CD4-positive, alpha-beta T cell treated with Interleukin-4 for 1 hour (primary cell): ENCODE results near the gene NANOS2.
"Not testable (repeated sequence)": the region's sequence is repeated elsewhere in the genome, so short reads cannot be mapped to it uniquely, and the experiment has no call there.

Source experiments
- DNase-seq, 2 donors: peaks; one replicate each; pipeline ENCODE4 v3.0.0-alpha.2; 2020 to 2022

NANOS2 gene

DNA sequence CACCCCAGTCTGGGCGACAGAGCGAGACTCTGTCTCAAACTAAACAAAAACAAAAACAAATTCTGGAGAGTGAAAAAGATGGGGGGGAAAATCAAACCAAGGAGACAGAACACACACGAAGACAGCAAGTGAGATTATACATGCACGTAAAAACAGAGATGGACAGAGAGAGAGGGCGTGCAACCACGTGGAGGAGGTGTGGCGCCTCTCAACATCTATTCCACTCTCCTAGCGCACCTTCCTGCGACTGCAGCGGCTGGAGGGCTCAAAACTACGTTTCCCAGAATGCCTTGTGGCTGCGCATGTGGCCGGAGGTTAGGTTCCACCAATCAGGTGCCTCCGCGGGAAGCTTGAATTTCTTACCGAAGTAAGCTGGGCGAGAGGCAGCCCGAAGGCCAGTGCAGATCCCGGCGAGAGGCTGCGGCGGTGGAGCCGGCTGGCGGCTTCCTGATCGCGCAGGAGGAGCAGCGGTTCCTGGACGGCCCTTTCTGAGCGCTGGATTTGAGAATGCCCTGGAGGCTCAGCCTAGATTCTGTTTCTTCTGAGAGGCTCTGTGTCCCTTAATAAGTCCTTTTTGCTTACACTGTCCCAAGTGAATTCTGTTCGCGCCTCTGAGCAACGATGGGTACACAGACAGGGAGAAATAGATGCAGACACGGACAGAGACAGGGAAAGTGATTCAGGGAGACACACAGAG, 13.1 kb upstream of the NANOS2 start:
- DNase-seq: peak; percentile 93

DNA sequence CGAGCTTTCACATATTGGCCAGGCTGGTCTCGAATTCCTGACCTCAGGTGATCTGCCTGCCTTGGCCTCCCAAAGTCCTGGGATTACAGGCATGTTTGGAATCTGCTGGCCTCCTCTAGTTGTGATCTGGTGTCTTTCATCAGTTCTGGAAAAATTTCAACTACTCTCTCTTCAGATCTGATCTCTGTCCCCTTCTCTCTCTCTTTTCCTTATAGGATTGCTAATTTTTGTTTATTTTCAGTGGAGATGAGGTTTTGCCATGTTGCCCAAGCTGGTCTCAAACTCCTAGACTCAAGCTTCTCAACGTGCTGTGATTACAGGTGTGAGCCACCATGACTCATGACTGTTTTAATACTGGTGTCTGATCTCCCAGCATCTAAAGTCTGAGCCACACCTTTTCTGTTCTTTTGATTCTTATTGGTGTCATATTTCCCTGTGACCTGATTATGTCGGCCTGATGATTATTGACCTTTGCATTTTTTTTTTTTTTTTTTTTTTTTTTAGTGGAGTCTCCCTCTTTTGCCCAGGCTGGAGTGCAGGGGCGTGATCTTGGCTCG, 10.4 kb upstream of the NANOS2 start:
- no peak for DNase-seq

DNA sequence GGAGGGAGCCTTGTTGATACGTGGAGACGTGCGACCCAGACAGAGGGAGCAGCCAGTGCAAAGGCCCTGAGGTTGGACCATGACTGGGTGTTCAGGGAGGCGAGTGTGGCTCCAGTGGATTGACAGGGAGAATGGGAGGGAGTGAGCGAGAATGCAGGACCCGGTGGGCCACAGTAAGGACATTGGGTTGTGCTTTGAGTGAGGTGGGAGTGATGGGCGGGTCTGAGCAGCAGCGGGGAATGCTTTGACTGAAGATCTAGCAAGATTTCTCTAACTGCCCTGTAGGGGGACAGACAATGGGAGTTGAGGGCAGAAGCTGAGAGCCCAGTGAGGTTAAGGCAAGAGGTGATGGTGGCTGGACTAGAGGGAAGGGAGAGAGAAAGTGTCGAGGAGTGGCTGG, 7.7 kb upstream of the NANOS2 start:
- DNase-seq: no peak

DNA sequence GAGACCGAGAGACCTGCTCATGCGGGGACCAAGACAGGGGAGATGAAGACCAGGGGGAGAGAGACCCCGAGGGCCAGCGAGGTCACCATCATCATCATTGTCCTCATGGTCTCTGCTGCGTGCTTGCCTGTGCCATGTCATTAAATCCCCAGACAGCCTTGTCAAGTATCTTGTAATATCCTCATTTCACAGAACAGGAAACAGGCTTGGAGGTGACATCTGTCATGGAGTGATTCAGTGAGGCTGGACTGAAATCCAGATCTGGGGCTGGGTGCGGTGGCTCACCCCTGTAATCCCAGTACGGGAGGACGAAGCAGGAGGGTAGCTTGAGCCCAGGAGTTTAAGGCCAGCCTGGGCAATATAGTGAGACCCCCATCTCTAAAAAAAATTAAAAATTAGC, 5.9 kb upstream of the NANOS2 start:
- no peak for DNase-seq

DNA sequence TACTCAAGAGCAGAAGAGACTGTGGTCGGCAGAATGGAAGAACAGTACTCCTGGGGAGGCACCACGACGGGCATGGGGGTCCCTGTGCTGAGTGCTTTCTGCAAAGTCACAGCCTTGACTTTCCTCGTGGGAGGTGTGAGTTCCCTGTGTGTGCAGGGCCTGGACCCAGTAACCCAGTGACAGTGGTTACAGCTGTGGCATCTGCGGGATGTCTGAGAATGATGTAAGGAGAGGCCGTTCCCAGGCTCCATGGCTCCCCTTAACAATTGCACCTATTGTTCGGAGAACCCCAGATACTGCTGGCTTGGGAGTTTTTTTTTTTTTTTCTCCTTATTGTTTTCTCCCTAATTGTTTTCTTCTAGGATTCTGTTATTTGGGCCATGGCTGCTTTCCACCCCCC, 5.1 kb upstream of the NANOS2 start:
- DNase-seq: no peak

DNA sequence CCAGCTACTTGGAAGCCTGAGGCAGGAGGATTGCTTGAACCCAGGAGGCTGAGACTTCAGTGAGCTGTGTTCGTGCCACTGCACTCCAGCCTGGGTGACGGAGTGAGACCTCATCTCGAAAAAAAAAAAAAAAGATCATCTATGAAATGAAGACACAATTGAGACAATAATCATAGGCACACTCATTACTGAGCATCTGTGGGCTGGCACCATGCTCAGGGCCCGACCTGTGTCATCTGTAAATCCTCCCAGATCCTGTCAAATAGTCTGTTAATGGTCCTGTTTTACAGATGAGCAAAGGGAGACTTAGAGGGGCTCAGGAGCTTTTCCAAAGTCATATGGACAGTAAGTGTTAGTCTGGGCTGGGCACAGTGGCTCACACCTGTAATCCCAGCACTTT, 4.1 kb upstream of the NANOS2 start:
- DNase-seq: no peak

DNA sequence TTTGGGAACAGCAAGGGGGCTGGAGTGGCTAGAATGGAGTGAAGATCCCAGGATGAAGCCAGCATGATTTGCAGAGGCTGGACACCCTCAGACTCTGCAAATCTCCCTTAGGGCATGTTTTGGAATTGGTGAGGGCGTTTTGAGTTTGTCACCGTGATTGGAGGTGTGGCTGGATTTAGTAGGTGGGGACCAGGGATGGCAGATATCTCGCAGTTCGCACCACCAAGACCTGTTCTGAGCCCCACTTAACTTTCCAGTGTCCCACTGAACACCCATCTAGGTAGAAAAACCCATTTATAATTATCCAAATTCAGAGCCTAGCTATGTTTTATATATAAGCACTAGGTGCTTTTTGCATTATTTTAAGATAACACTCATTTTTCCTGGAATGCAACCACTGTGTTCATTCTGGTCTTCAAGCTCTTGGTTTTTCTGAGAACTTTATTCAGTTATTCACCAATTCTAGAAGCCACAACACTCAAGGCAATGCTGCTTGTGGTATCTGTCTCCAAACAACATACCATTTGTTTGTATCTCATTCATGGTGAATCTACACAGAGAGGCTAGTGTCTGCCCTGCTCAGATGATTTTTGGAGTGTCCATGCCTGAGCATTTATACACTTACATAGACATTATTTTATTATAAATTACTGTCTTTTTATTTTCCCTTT, 3.0 kb upstream of the NANOS2 start:
- no peak for DNase-seq

DNA sequence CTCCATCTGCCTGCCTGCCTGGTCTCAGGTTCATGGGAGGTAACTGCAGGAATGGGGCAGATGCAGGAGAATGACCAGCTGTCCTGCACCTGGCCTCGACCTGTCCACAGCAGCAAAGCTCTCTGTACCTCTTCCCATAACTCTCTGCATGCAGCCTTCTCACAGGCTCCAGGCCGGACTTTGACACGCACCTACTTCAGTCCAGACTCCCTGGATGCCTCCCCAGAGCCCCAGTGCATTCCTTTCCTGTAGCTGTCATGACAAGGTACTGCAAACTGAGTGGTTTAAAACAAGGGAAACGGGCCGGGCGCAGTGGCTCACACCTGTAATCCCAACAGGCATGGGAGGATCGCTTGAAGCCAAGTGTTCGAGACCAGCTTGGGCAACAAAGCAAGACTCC, 3.3 kb downstream of the NANOS2 start:
- DNase-seq: no peak

DNA sequence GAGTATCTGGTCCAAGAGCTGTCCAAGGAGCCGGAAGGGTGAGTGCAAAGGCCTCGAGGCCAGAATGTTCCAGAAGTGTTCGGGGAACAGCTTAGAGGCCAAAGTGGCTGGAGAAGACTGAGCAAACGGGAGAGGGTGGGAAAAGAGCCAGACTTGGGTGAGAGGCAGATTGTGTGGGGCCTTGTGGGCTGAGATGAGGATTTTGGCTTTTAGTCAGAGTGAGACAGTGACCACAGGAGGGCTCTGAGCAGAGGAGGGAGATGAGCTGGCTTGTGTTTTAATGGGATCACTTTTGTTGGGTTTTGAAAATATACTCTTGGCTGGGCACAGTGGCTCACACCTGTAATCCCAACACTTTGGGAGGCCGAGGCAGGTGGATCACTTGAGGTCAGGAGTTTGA, 5.6 kb downstream of the NANOS2 start:
- DNase-seq: no peak

DNA sequence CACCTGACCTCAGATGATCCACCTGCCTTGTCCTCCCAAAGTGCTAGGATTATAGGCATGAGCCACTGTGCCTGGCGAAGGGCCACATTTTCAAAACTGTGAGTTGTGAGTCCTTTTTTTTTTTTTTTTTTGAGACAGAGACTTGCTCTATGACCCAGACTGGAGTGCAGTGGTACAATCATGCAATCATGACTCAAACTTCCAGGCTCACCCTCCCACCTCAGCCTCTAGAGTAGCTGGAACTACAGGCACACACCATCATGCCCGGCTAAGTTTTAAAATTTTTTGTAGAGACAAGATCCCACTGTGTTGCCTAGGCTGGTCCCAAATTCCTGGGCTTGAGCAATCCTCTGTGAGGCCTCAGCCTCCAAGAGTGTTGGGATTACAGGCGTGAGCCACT, 8.4 kb downstream of the NANOS2 start:
- DNase-seq: no peak

DNA sequence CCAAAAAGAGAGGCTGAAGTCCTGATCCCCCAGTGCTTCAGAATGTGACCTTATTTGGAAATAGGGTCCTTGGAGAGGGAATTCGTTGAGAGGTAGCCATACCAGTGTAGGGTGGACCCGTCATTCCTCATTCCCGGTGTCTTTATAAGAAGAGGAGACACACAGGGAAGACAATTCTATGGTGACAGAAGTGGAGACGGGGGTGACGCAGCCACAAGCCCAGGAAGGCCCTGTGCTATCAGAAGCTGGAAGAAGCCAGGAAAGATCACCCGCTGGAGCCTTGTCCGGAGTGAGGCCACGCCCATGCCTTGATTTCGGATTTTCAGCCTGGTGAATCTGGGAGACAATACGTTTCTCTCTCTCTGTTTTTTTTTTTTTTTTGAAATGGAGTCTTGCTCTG, 9.6 kb downstream of the NANOS2 start:
- DNase-seq: no peak

DNA sequence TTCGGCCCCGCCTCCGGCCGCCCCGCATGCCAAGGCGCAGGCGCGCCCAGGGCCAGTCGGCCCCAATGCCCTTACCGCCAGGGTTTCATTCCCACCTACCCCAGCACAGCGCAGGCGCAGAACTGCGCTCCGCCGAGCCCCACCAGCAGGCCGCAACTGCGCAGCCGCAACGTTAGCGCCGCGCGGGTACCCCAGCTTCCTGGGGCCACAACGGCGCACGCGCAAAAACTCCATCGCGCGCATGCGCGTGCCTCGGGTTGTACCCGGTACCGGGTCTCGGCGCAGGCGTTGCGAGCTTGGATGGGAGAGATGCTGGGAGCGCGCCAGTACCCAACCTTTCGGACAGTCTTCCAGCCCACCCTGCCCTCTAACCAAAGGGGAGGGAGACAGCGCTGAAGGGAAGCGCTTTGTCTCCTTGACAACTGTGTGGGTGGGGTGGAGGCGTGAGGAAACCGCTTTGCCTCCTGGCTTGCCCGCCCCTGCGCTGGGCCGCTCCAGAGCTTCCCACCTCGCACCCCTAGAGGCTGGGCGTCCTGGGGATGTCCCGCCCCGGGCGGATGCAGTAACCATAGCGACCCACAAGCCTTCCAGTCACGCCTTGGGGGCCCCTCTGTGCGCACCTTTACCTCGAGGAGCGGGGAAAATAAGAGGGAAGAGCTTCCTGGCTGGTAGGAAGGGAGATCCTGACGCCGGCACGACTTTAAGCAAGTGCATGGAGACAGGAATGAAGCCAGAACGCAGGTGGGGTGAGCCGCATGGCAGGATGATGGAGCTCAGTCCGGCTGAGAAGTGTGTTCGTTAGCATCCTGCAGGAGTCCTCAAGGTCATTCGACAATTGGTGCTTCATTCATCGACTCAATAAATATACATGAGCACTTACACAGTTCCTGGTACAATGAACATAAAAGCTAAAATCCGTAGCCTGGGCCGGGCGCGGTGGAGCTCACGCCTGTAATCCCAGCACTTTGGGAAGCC, 11.6 kb downstream of the NANOS2 start:
- peak; percentile 99 for DNase-seq

DNA sequence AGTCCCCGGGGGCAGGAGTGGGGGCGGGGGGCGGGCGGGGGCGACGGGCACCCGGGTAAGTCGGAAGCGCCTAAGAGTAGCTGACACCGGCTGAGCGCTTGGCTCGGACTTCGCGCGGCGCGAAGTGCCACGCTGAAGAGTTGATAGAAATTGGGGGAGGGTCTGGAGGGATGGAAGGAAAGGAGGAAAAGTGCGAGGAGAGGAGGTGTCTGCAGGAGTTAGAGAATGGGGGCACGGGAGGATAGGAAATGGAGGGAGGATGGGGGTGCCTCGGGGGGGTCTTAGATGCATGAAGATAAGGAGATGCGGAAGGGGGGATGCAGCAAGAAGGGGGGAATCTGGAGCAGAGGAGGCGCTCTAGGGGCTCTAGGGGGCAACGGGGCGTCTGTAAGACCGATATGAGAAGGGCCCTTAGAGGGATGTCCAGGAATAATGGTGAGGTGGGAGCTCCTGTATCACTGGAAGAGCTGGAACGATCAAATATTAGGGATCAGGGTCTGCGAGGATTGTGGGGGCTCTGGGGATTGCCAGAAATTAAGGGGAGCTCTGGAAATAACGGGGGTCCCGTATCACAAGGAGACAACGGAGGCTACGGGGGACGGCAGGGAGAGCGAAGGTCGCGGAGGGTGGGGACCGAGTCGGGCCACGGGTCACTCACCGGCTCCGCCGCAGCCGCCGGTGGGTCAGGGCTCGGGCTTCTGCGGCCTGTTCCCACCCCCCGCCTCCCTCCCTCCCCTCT, 12.5 kb downstream of the NANOS2 start, which contains the start of gene MYPOP:
Gene MYPOP (minus strand): TSS at position 702 of the 739 bp plus-strand sequence. CDS start 840 bp downstream, outside the sequence.
- no peak for DNase-seq

DNA sequence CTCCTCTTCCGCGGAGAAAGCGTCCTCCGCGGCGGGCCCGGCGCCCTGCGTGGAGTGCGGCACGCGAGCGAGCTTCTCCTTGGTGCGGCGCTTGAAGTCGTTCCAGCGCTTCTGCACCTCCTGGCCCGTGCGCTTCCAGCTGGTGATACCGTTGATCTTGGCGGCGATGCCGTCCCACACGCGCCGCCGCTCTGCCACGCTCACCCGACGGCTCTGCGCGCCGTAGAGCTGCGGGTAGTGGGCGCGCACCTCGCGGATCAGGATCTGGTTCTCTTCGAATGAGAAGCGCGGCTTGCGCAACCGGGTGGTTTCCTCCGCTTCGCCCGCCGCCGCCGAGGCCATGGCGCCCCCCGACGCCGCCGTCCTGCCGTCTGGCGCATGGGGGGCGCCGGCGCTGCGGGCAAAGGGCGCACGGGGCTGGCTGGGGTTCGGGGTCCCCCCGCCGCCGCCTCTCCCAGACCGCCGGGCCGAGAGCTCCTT, 13.1 kb downstream of the NANOS2 start:
- peak; percentile 29 to 38 for DNase-seq

DNA sequence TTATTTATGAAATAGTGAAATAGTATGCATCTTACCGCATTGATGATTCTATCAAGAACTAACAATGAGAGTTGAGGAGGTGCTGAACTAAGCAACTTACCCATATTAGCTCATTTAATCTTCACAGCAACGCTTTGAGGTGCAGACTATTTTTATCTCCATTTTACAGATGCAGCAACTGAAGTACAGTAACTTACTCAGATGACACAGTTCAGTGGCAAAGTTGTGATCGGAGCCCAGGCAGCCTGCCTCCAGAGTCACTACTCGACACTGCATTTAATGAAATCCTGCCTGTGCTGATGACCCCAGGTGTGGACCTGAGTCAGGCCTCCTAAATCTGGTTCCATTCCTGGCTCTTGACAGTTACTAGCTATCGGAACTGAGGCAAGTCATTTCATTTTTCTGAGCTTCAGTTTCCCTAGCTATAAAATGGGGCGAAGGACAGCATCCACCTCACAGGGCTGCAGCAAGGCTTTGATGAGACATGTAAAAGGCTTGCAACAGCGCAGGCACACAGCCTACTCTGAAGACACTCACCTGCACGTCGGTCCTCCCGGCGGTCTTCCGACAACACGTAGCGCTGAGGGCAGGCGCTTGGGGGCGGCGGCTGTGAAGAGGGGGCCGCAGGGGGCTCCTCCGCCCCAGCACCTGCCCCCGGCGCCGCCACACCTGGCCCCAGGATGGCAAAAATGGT, 13.7 kb downstream of the NANOS2 start:
- no peak for DNase-seq

DNA sequence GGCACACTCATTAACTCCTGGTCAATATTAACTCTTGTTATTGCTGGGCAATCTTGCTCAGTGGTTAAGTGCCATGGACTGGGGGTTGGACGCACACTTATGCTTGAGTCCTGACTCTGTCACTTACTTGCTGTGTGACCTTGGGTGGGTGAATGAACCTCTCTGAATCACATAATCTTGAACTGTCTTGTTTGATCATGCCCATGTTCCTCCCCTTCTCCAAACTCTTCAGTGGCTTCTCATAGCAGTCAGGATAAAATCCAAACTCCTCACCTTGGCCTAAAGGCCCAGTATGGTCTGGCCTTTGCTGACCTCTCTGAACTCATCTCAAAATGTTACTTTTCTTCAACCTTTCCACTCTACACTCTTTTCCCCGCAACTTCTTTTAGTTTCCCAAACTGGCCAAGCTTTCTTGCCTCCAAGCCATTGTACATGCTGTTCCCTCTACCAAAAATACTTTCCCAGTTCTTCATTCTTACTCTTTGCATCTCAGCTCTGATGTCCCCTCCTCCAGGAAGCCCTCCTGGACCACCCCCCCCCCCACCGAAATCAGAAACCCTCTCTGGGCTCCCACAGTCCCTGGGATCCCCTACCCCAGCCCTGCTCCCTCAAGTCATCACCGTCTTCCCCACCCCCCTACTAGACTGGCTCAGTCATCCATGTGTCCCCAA, 14.5 kb downstream of the NANOS2 start:
- no peak for DNase-seq

DNA sequence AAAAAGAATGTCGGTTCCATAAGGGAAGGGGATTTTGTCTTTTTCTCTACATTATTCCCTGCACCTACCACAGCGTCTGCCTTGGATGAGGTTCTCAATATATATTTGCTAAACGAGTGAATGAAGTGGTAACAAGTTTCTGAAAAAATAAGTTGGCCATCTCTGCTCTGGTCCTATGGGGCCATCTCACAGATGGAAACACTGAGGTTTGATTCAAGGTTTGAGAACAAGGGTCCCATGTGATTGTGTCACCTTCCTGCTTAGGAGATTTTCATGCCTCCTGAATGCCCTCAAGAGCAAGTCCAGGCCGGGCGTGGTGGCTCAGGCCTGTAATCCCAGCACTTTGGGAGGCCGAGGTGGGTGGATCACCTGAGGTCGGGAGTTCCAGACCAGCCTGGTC, 15.3 kb downstream of the NANOS2 start:
- DNase-seq: no peak

DNA sequence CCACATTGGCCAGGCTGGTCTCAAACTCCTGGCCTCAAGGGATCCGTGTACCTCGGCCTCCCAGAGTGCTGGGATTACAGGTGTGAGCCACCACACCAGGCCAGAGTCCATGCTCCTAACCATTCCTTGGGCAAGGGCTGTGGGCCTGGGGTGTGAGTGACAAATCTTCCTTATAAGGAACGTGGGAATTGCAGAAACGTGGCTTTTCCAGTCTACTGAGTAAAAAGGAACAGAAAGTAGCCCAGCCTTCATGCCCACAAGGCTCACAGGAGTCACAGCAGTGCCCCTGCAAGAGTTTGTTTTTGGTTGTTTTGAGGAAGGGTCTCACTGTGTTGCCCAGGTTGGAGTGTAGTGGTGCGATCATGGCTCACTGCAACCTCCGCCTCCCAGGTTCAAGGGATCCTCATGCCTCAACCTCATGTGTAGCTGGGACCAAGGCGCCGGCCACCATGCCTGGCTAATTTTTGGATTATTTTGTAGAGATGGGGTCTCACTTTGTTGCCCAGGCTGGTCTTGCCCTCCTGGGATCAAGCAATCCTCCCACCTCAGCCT, 17.2 kb downstream of the NANOS2 start:
- DNase-seq: no peak

DNA sequence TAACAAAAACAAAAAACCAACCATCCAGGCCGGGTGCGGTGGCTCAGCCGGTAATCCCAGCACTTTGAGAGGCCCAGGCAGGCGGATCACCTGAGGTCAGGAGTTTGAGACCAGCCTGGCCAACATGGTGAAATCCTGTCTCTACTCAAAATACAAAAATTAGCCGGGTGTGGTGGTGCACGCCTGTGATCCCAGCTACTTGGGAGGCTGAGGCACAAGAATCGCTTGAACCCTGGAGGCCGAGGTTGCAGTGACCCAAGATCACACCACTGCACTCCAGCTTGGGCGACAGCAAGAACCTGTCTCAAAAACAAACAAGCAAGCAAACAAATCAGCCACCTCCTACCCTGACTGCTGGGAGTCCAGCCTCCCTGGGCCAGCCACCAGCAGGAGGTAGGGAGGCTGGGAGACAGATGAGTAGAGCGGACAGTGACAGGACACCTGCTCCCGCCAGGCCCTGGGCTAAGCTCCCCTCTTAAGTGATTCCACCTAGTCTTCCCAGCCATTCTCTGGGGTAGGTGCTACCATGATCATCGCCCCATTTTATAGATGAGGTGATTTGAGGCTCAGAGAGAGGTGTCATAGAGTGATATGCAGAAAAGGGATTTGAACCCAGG, 18.5 kb downstream of the NANOS2 start:
- DNase-seq: not testable (repeated sequence)

DNA sequence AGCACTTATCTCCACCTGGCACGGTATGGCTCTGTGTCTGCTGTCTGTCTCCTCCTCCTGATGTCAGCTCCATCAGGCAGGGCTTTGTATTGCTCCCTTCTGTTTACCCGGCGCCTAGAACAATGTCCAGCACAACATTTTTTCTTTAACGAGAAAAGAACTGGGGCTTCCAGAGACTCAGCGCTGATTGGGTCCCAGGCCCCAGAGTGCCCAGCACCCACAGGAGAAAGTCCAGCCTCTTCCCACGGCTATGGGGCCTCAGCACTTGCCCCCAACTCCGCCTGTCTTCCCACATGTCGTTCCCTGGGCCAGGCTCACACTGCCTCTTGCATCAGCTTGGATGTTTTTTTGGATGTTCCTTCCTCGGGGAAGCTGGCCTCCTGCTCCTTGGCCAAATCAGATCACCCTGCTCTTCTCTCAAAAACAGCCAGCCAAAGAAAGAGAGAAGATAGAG, 19.0 kb downstream of the NANOS2 start:
- no peak for DNase-seq
